A673 (cell line): ENCODE results near the gene CACNA2D1.

ENCODE experiments used
- EZH2 ChIP-seq: fragments of 200-600 bp; sonication (generic); IDR thresholded peaks from 2 replicates; pipeline ENCODE4 v1.6.1; 2017; ENCODE audit warnings: borderline replicate concordance, low read depth, mild to moderate bottlenecking, mixed read lengths, antibody characterized with exemption, low read length; ENCODE audit not compliant: poor library complexity, severe bottlenecking
- TF ChIP-seq, protein P1 (sequence below): fragments of 300-800, 200-600 bp; sonication (generic); conservative IDR thresholded peaks from 2 replicates; pipeline ENCODE4 v1.5.1; 2017; ENCODE audit warnings: low read depth, mild to moderate bottlenecking, antibody characterized with exemption, low read length, moderate library complexity, mixed read lengths

DNA sequence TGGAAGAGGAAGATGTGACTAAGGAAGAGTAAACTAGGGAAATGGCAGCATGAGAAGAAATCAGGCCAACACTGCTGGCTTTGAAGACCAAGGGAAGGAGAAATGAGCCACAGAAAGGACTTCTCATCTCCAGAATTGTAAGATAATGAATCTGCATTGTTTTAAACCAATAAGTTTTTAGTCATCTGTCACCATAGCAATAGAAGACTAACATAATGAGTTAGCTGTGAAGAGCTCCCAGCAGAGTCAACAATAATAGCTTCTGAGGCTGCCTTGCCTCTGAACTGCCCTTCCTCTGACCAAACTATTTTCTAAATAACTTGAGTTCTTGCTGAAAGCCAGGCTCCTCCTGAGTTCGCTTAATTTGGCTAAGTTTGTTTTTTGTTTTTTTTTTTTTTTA lies 103.6 kb downstream of the CACNA2D1 start:
- TF ChIP-seq, protein P1, sequence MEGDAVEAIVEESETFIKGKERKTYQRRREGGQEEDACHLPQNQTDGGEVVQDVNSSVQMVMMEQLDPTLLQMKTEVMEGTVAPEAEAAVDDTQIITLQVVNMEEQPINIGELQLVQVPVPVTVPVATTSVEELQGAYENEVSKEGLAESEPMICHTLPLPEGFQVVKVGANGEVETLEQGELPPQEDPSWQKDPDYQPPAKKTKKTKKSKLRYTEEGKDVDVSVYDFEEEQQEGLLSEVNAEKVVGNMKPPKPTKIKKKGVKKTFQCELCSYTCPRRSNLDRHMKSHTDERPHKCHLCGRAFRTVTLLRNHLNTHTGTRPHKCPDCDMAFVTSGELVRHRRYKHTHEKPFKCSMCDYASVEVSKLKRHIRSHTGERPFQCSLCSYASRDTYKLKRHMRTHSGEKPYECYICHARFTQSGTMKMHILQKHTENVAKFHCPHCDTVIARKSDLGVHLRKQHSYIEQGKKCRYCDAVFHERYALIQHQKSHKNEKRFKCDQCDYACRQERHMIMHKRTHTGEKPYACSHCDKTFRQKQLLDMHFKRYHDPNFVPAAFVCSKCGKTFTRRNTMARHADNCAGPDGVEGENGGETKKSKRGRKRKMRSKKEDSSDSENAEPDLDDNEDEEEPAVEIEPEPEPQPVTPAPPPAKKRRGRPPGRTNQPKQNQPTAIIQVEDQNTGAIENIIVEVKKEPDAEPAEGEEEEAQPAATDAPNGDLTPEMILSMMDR, result no peak
- no peak for TF ChIP-seq EZH2
